HEK293 (cell line): ENCODE results near the gene TIAM1.

Experiments
- CTCF ChIA-PET: fragments of 350-600 bp; formaldehyde crosslinking; extraction: SDS; loops from one replicate; lab custom pipeline; 2021; ENCODE audit warnings: antibody characterized with exemption; lab: Yijun Ruan, JAX
- POLR2A ChIA-PET: fragments of 300-600 bp; formaldehyde crosslinking; extraction: SDS; loops from one replicate; lab custom pipeline; 2020; ENCODE audit warnings: antibody characterized with exemption, inconsistent platforms; lab: Yijun Ruan, JAX
- H3K27ac ChIP-seq: fragments of 200-500 bp; sonication (Bioruptor generic); 2 replicates; pipeline ENCODE4 v1.5.1; 2014; ENCODE audit warnings: low read depth, low read length, control low read depth, inconsistent platforms; ENCODE audit errors: extremely low read depth
- H3K36me3 ChIP-seq, 2 experiments: fragments of 200-500 bp in 1 of 2; sonication (Bioruptor generic) in 1 of 2; 1 replicate in 1 of 2; 2 replicates in 1 of 2; pipeline ENCODE4 v1.5.1; 2014 to 2017; ENCODE audit warnings: inconsistent platforms in 2 of 2, low read length in 2 of 2; ENCODE audit not compliant: control insufficient read depth in 2 of 2, insufficient read depth in 1 of 2
- H3K4me1 ChIP-seq: fragments of 200-500 bp; sonication (Bioruptor generic); 2 replicates; pipeline ENCODE4 v1.5.1; 2014; ENCODE audit warnings: mild to moderate bottlenecking, low read length, inconsistent platforms; ENCODE audit not compliant: control insufficient read depth, insufficient read depth
- H3K4me3 ChIP-seq: 2 replicates; pipeline ENCODE4 v1.5.1; 2011; ENCODE audit warnings: low read depth, mild to moderate bottlenecking, control low read depth, low read length, moderate library complexity
- H3K9me3 ChIP-seq: fragments of 200-500 bp; sonication (Bioruptor generic); 2 replicates; pipeline ENCODE4 v1.5.1; 2014; ENCODE audit warnings: low read depth, low read length, inconsistent platforms; ENCODE audit not compliant: control insufficient read depth, insufficient read depth
- BCL11B ChIP-seq: fragments of 450-650 bp; formaldehyde crosslinking; IDR thresholded peaks from 2 replicates; pipeline ENCODE4 v1.5.1; 2016; ENCODE audit warnings: low read depth, missing biosample characterization, missing genetic modification characterization
- GFI1B ChIP-seq: fragments of 450-650 bp; formaldehyde crosslinking; IDR thresholded peaks from 2 replicates; pipeline ENCODE4 v1.5.1; 2016; ENCODE audit warnings: missing biosample characterization, missing genetic modification characterization
- HOXC10 ChIP-seq: sonication (generic); formaldehyde crosslinking; IDR thresholded peaks from 2 replicates; pipeline ENCODE4 v1.8.1; 2023; ENCODE audit warnings: mild to moderate bottlenecking, missing genetic modification reagents
- IKZF3 ChIP-seq: fragments of 450-650 bp; IDR thresholded peaks from 2 replicates; pipeline ENCODE4 v1.5.0; 2018; ENCODE audit warnings: missing biosample characterization, mild to moderate bottlenecking, missing genetic modification characterization, moderate library complexity
- SCRT2 ChIP-seq: fragments of 450-650 bp; formaldehyde crosslinking; IDR thresholded peaks from 2 replicates; pipeline ENCODE4 v1.5.1; 2016; ENCODE audit warnings: missing biosample characterization, missing genetic modification characterization
- SP2 ChIP-seq: fragments of 450-650 bp; formaldehyde crosslinking; IDR thresholded peaks from 2 replicates; pipeline ENCODE4 v1.5.1; 2016; ENCODE audit warnings: missing biosample characterization, missing genetic modification characterization
- TRIM28 ChIP-seq: IDR thresholded peaks from 2 replicates; pipeline ENCODE4 v1.6.1; 2011; ENCODE audit warnings: low read length, control low read depth, borderline replicate concordance
- ZBTB10 ChIP-seq: fragments of 450-650 bp; formaldehyde crosslinking; IDR thresholded peaks from 2 replicates; pipeline ENCODE4 v1.5.1; 2016; ENCODE audit warnings: missing biosample characterization, missing genetic modification characterization
- ZFHX2 ChIP-seq: fragments of 450-650 bp; formaldehyde crosslinking; conservative IDR thresholded peaks from 2 replicates; pipeline ENCODE4 v1.5.1; 2016; ENCODE audit warnings: missing biosample characterization, missing genetic modification characterization
- ZIC2 ChIP-seq: fragments of 450-650 bp; formaldehyde crosslinking; IDR thresholded peaks from 2 replicates; pipeline ENCODE4 v1.5.1; 2016; ENCODE audit warnings: missing biosample characterization, missing genetic modification characterization
- ZNF112 ChIP-seq: fragments of 450-650 bp; formaldehyde crosslinking; IDR thresholded peaks from 2 replicates; pipeline ENCODE4 v1.5.0; 2017; ENCODE audit warnings: missing biosample characterization, missing genetic modification characterization
- ZNF114 ChIP-seq: fragments of 450-650 bp; formaldehyde crosslinking; IDR thresholded peaks from 2 replicates; pipeline ENCODE4 v1.5.0; 2017; ENCODE audit warnings: missing biosample characterization, missing genetic modification characterization
- ZNF19 ChIP-seq: fragments of 450-650 bp; formaldehyde crosslinking; IDR thresholded peaks from 2 replicates; pipeline ENCODE4; 2016; ENCODE audit warnings: missing biosample characterization, missing genetic modification characterization, low read depth
- ZNF248 ChIP-seq: fragments of 450-650 bp; formaldehyde crosslinking; IDR thresholded peaks from 2 replicates; pipeline ENCODE4 v1.5.1; 2017; ENCODE audit warnings: missing biosample characterization, missing genetic modification characterization
- ZNF292 ChIP-seq: fragments of 450-650 bp; formaldehyde crosslinking; IDR thresholded peaks from 2 replicates; pipeline ENCODE4 v1.5.1; 2016; ENCODE audit warnings: low read depth, missing biosample characterization, missing genetic modification characterization, borderline replicate concordance
- ZNF335 ChIP-seq: fragments of 450-650 bp; formaldehyde crosslinking; conservative IDR thresholded peaks from 2 replicates; pipeline ENCODE4 v1.5.1; 2016; ENCODE audit warnings: missing biosample characterization, missing genetic modification characterization
- ZNF362 ChIP-seq: fragments of 450-650 bp; formaldehyde crosslinking; IDR thresholded peaks from 2 replicates; pipeline ENCODE4 v1.5.1; 2016; ENCODE audit warnings: missing biosample characterization, missing genetic modification characterization
- ZNF416 ChIP-seq: fragments of 450-650 bp; formaldehyde crosslinking; IDR thresholded peaks from 2 replicates; pipeline ENCODE4 v1.5.1; 2016; ENCODE audit warnings: missing biosample characterization, missing genetic modification characterization
- ZNF571 ChIP-seq: fragments of 450-650 bp; formaldehyde crosslinking; IDR thresholded peaks from 2 replicates; pipeline ENCODE4 v1.5.0; 2017; ENCODE audit warnings: missing biosample characterization, missing genetic modification characterization
- ZNF596 ChIP-seq: fragments of 450-650 bp; IDR thresholded peaks from 2 replicates; pipeline ENCODE4 v1.5.0; 2018; ENCODE audit warnings: missing biosample characterization, mild to moderate bottlenecking, missing genetic modification characterization, moderate library complexity
- ZNF610 ChIP-seq: fragments of 450-650 bp; formaldehyde crosslinking; IDR thresholded peaks from 2 replicates; pipeline ENCODE4 v1.5.1; 2016; ENCODE audit warnings: missing biosample characterization, missing genetic modification characterization, borderline replicate concordance
- ZNF621 ChIP-seq: fragments of 450-650 bp; formaldehyde crosslinking; IDR thresholded peaks from 2 replicates; pipeline ENCODE4 v1.5.1; 2017; ENCODE audit warnings: missing biosample characterization, missing genetic modification characterization
- ZNF624 ChIP-seq: fragments of 450-650 bp; formaldehyde crosslinking; IDR thresholded peaks from 2 replicates; pipeline ENCODE4 v1.5.1; 2017; ENCODE audit warnings: missing biosample characterization, missing genetic modification characterization
- ZNF629 ChIP-seq: fragments of 450-650 bp; formaldehyde crosslinking; IDR thresholded peaks from 2 replicates; pipeline ENCODE4 v1.5.1; 2017; ENCODE audit warnings: missing biosample characterization, missing genetic modification characterization
- ZNF768 ChIP-seq: fragments of 450-650 bp; formaldehyde crosslinking; IDR thresholded peaks from 2 replicates; pipeline ENCODE4 v1.5.1; 2018; ENCODE audit warnings: missing biosample characterization, mild to moderate bottlenecking, missing genetic modification characterization
- ZNF843 ChIP-seq: fragments of 450-650 bp; formaldehyde crosslinking; IDR thresholded peaks from 2 replicates; pipeline ENCODE4 v1.5.1; 2016; ENCODE audit warnings: missing biosample characterization, missing genetic modification characterization
- TF ChIP-seq, protein P1 (sequence below): fragments of 450-650 bp; formaldehyde crosslinking; IDR thresholded peaks from 2 replicates; pipeline ENCODE4 v1.5.1; 2016; ENCODE audit warnings: missing biosample characterization, missing genetic modification characterization
- TF ChIP-seq, protein P2 (sequence below): fragments of 450-650 bp; formaldehyde crosslinking; conservative IDR thresholded peaks from 2 replicates; pipeline ENCODE4 v1.5.1; 2016; ENCODE audit warnings: low read depth, missing biosample characterization, missing genetic modification characterization

TIAM1 gene

GRCh38 chr21:31190516-31190915 is 153.5 kb downstream of the TIAM1 start:
- ChIA-PET POLR2A (interaction anchor here (0.6 kb wide), 1 partner anchor 41 kb away, joined by 3 read pairs; no protein-coding TSS in a partner anchor), CTCF (interaction anchor here (0.6 to 3.4 kb wide), 7 partner anchors 9 to 455 kb away, joined by 3 to 18 read pairs (median 4); no protein-coding TSS in a partner anchor)
- TF ChIP-seq, protein P1, sequence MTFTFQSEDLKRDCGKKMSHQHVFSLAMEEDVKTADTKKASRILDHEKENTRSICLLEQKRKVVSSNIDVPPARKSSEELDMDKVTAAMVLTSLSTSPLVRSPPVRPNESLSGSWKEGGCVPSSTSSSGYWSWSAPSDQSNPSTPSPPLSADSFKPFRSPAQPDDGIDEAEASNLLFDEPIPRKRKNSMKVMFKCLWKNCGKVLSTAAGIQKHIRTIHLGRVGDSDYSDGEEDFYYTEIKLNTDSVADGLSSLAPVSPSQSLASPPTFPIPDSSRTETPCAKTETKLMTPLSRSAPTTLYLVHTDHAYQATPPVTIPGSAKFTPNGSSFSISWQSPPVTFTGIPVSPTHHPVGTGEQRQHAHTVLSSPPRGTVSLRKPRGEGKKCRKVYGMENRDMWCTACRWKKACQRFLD (tag by site-specific recombination), result no peak
- TF ChIP-seq ZBTB10 (tag by site-specific recombination) (no peak), ZNF629 (tag by site-specific recombination) (no peak), ZNF571 (no peak), ZIC2 (tag by site-specific recombination) (no peak), HOXC10 (CRISPR knock-in tag) (no peak), ZNF621 (tag by site-specific recombination) (no peak), ZNF112 (tag by site-specific recombination) (no peak), ZNF335 (tag by site-specific recombination) (no peak), SCRT2 (no peak), TRIM28 (no peak), IKZF3 (tag by site-specific recombination) (no peak), ZNF624 (tag by site-specific recombination) (no peak), ZNF610 (tag by site-specific recombination) (no peak), ZNF768 (tag by site-specific recombination) (no peak)
- Histone ChIP-seq H3K4me1 (peaks cover 8% of the 10 kb centered on the region; the same call in 1 of the 2 replicates), H3K9me3 (no peaks in the 10 kb centered on the region), H3K27ac (no peak overlapping the region), H3K36me3 (peaks cover 0 to 8% of the 10 kb centered on the region in 2 experiments; a peak in 1 of 3 replicates), H3K4me3 (no peak overlapping the region)

DNA sequence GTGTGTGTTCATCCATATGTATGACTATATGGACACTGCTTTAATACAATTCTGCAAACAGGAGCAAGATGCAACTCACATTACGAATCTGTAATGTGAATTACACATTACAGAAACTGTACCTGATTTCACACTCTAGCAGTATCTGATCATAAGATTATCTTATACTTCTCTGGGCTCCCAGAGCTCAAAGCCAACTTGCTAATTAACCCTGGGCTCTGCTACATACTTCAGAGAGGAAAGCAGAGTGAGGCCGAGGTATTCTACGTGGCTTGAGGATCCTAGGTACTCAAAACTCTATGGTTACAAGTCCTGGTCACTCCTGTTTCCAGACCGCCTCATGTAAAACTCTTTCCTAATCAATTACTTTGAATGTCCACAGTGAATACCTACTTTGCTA is 156.6 kb downstream of the TIAM1 start:
- Histone ChIP-seq H3K27ac (no peak overlapping the region), H3K9me3 (no peaks in the 10 kb centered on the region), H3K4me1 (no peaks in the 10 kb centered on the region), H3K4me3 (no peak overlapping the region), H3K36me3 (peaks cover 4 to 8% of the 10 kb centered on the region in 2 experiments; a peak in 2 of 3 replicates)
- ChIA-PET POLR2A (no interaction called here), CTCF (interaction anchor here (0.5 to 9.1 kb wide), 2 partner anchors 13 to 88 kb away, joined by 4 to 94 read pairs; no protein-coding TSS in a partner anchor)
- no peak for TF ChIP-seq ZNF114 (tag by site-specific recombination)
- no peak for TF ChIP-seq BCL11B (tag by site-specific recombination)
- no peak for TF ChIP-seq ZNF19 (tag by site-specific recombination)
- no peak for TF ChIP-seq SP2 (tag by site-specific recombination)
- TF ChIP-seq GFI1B (tag by site-specific recombination), result no peak
- no peak for TF ChIP-seq ZNF416 (tag by site-specific recombination)
- TF ChIP-seq ZNF843 (tag by site-specific recombination), result no peak
- TF ChIP-seq ZNF292 (tag by site-specific recombination), result no peak
- TF ChIP-seq ZNF248 (tag by site-specific recombination), result no peak
- no peak for TF ChIP-seq ZNF596 (tag by site-specific recombination)
- no peak for TF ChIP-seq ZFHX2
- TF ChIP-seq, protein P2, sequence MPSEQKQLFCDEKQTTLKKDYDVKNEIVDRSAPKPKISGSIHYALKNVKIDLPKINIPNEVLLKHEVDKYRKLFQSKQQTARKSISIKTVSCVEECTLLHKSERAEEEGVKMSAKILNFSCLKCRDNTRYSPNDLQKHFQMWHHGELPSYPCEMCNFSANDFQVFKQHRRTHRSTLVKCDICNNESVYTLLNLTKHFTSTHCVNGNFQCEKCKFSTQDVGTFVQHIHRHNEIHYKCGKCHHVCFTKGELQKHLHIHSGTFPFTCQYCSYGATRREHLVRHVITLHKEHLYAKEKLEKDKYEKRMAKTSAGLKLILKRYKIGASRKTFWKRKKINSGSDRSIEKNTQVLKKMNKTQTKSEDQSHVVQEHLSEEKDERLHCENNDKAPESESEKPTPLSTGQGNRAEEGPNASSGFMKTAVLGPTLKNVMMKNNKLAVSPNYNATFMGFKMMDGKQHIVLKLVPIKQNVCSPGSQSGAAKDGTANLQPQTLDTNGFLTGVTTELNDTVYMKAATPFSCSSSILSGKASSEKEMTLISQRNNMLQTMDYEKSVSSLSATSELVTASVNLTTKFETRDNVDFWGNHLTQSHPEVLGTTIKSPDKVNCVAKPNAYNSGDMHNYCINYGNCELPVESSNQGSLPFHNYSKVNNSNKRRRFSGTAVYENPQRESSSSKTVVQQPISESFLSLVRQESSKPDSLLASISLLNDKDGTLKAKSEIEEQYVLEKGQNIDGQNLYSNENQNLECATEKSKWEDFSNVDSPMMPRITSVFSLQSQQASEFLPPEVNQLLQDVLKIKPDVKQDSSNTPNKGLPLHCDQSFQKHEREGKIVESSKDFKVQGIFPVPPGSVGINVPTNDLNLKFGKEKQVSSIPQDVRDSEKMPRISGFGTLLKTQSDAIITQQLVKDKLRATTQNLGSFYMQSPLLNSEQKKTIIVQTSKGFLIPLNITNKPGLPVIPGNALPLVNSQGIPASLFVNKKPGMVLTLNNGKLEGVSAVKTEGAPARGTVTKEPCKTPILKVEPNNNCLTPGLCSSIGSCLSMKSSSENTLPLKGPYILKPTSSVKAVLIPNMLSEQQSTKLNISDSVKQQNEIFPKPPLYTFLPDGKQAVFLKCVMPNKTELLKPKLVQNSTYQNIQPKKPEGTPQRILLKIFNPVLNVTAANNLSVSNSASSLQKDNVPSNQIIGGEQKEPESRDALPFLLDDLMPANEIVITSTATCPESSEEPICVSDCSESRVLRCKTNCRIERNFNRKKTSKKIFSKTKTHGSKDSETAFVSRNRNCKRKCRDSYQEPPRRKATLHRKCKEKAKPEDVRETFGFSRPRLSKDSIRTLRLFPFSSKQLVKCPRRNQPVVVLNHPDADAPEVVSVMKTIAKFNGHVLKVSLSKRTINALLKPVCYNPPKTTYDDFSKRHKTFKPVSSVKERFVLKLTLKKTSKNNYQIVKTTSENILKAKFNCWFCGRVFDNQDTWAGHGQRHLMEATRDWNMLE, result no peak
- no peak for TF ChIP-seq ZNF362 (tag by site-specific recombination)
